ENCODE data around the gene PHYH. TPM values are rescaled to one million over a fixed set of nuclear protein-coding genes. Genes with fewer than 3 reads are reported as not detected.

PHYH gene
- total and polyA plus RNA-seq, 2 of the 4 experiments (the other 2 are of a cell fraction): 10.9 to 13.4 TPM

DNA sequence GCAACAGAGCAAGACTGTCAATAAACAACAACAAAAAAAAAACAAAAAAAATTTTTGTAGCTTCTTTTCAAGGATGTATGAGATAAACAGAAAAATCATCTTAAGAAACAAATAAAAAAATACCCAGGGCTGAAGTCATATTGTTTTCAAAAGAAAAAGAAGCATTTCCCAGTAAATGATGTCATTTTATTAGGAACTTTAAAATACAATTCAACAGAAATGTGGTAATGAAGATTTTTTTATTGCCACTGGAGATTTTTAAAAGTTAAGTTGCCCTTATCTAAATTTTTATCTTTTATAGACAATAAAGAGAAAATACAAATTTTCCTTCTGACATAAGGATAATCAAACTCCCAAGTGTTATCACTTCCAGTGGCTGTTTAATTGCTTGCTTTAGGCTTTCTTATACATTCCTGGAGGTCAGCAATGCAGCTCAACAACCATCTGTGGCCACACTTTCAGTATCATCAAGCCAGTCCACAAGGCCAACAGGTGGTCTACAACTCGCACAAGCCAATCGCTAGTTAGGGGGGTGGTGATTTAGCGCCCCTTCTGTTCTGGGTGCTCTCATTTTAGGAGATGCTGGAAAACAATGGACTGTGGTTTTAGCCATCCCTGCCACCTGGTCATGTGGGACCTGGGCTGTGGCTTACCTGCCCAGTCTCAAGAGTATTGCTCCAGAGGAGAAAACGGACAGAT lies 37.4 kb upstream of the PHYH start:
- no peak overlapping the region for H3K4me2 ChIP-seq (ENCODE audit: low read depth, low read length)
- dilution Hi-C loops (cut with HindIII; ENCODE audit: low sequenced_read_pairs, unreplicated experiment): no loop called here
- POLR2A ChIA-PET (ENCODE audit: unreplicated experiment): no interaction called here
- no peak overlapping the region for H2AK9ac ChIP-seq (replicated peaks; ENCODE audit: low read depth, low read length, poor library complexity)
- DNase-seq (no peak), ATAC-seq (ENCODE audit: low read depth) (no peak)
- peaks cover 6% of the 10 kb centered on the region for H3K9me1 ChIP-seq (ENCODE audit: insufficient read depth, low read length)
- H2BK120ac ChIP-seq (ENCODE audit: low read depth, low read length): no peak overlapping the region
- no peak overlapping the region for H3K18ac ChIP-seq (ENCODE audit: low read depth, low read length)
- H2BK20ac ChIP-seq (ENCODE audit: low read depth, low read length): no peak overlapping the region
- no peak overlapping the region for H3K23ac ChIP-seq (ENCODE audit: low read depth, low read length)
- H2AK5ac ChIP-seq (ENCODE audit: low read depth, low read length): no peak overlapping the region
- WGBS, 2 experiments (ENCODE audit: extremely low coverage in 2 of 2, insufficient read length in 1 of 2): no CpG with 5 or more reads among the region's 4 CpGs
- no peak overlapping the region for H3K14ac ChIP-seq (replicated peaks; ENCODE audit: low read depth, low read length)
- H4K20me1 ChIP-seq (ENCODE audit: insufficient read depth, low read length): no peaks in the 10 kb centered on the region
- in situ Hi-C loops (cut with MboI; ENCODE audit: low sequenced_read_pairs): no loop called here
- BruUV-seq (replicated peaks): no TSS peak
- CTCF ChIA-PET: no interaction called here
- intact Hi-C loops (cut with micrococcal nuclease): no loop called here
- peaks cover 29% of the 10 kb centered on the region for H3K36me3 ChIP-seq (ENCODE audit: control insufficient read depth, insufficient read depth, low read length)
- H3K56ac ChIP-seq (ENCODE audit: extremely low read depth, insufficient read depth, low read length): no peak overlapping the region
- H3K27ac ChIP-seq (ENCODE audit: insufficient read depth, low read length): no peak overlapping the region
- H3K9ac ChIP-seq (ENCODE audit: low read depth, low read length): no peak overlapping the region
- no peak overlapping the region for H2BK15ac ChIP-seq (ENCODE audit: low read depth, low read length)
- no peak overlapping the region for H4K91ac ChIP-seq (ENCODE audit: insufficient read depth, low read depth, low read length)
- TF ChIP-seq NFE2L2 (IDR thresholded peaks at IDR 0.05; ENCODE audit: low read depth, low read length) (no peak), CEBPB (IDR thresholded peaks at IDR 0.05; ENCODE audit: low read depth, low read length) (no peak), MAFK (IDR thresholded peaks at IDR 0.05; ENCODE audit: low read depth, low read length) (no peak)
- H2AFZ ChIP-seq (replicated peaks; ENCODE audit: low read length, poor library complexity): no peak overlapping the region
- H3K79me1 ChIP-seq (ENCODE audit: low read depth in 1 of 2, low read length in 2 of 2): peaks cover 30 to 48% of the 10 kb centered on the region in 2 experiments
- peaks cover 2% of the 10 kb centered on the region; the same call in 1 of the 2 replicates for H3K4me1 ChIP-seq (ENCODE audit: control insufficient read depth, insufficient read depth, low read length)
- H3K4me3 ChIP-seq (ENCODE audit: insufficient read depth, low read depth, low read length): no peak overlapping the region
- H3K27me3 ChIP-seq (ENCODE audit: control insufficient read depth, insufficient read depth, low read length): no peaks in the 10 kb centered on the region
- no peak overlapping the region for H3K4ac ChIP-seq (ENCODE audit: low read depth, low read length)
- H4K5ac ChIP-seq (ENCODE audit: low read depth, low read length): no peak overlapping the region
- H3K9me3 ChIP-seq (ENCODE audit: control insufficient read depth, insufficient read depth, low read length): no peaks in the 10 kb centered on the region
- H2BK5ac ChIP-seq (ENCODE audit: low read depth, low read length, poor library complexity, severe bottlenecking): no peak overlapping the region
- H4K8ac ChIP-seq (ENCODE audit: low read depth in 2 of 2, low read length in 2 of 2): no peak overlapping the region
